Stromal cell of bone marrow (primary cell): ENCODE measurements around the gene IGF2BP2.
"Not testable (repeated sequence)": the region's sequence is repeated elsewhere in the genome, so short reads cannot be mapped to it uniquely, and the experiment has no call there.

Experiments used
- DNase-seq: peaks from one replicate; pipeline ENCODE4 v3.0.0-alpha.2; 2012; ENCODE audit warnings: low read depth

IGF2BP2 gene

DNA sequence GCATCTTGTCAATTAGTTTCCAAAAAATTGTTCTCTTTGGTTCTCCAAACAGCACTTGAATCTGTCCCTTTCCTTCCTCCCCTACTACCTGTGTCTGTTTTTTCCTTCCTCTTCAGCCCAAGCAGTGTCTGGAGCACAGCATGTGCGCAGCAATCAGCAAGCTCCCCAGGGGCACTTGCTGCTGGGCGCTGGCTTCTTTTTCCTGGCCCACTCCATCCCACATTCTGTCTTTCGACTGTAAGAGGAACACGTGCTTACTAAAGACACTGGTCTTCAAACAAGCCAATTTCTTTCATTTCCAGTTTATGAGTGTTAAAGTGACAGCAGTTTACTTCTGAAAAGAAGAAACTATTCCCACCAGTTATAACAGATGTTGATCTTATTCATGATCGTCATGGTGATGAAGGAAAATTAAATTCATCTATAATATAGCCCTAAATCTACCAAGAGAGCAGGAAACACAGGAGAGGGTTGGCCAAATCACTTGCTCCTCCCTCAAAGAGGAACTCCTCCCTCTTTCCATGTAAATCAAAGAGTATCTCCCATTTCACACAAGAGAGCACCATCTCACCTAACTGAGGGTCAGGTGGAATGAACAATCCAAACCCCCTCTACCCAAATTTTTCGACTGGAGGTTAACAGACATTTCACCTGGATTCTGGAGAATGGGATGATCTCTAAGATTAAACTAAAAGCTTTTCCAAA is 115.4 kb downstream of the IGF2BP2 start:
- no peak for DNase-seq

DNA sequence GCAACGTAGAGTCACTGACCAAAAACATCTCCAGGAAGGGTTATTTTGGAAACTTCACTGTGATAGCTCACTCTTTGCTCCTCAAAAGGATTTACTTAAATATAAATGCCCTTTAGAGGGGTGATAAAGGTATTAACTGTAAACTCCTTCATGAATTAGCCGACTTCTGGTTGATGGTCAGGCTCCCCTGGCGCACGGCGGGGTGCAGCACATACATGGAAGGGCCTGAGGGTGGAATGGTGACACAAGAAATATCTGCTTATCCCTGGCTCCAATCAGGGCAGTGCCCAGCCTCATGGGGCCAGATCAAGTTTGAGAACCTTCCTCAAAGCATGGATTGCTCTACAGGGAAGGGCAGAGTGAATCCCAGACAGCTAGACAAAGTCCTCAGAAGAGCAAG is 116.5 kb downstream of the IGF2BP2 start:
- no peak for DNase-seq

DNA sequence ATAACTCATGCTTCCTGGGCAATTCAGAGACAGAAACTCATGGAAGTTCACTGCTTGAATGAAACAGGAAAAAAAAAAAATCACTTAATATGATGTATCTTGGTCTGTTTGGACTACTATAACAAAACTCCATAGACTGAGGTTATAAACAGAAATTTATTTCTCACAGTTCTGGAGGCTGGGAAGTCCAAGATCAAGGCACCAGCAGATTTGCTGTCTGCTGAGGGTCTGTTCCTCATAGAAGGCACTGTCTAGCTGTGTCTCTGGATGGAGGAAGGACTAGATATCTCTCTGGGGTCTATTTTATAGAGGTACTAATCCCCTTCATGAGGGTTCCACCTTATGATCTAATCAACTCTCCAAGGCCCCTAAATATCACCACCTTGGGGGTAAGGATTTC is 119.3 kb downstream of the IGF2BP2 start:
- DNase-seq: no peak

DNA sequence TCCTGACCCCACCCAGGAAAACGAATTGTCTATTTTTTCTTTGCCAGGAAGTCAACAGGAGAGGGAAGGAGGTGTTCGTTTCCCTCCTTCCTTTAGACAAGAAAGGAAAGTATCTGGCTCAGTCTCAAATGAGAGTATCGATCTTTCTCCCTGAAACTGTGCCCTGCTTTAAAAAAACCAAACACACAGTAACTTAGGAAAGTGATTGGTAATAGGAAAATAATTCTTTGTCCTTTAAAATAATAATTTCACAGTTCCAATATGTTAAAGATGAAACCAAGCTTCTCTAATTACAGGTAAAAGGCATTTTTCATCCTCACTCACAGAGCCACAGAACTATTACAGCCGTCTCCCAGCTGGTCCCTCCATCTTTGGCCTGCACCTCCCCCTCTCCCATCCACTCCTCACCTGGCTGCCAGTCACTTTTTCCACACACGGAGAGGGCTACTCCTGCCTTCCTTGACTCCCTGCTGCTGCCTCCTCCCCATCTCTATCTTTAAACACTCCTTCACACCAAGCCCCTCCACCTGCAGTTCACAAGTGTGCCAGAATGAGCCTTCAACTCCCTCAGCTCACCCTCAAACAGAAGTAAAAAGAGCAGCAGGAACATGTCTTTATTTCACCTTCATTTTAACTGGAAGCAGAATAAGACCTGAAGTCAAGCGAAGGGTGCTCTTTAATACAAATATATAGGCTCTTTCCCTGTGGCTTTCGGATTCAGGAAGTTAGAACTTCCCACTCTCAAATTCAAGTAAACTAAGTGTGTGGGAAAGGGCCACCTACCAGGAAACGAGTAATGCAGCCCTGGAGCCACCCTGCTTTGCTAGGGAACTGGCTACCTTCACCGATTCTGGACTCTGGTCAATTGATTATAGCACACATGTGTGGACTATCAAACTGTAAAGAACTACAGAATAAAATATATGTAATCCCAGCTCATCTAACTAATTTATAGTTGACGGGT is 122.3 kb downstream of the IGF2BP2 start:
- DNase-seq: no peak

DNA sequence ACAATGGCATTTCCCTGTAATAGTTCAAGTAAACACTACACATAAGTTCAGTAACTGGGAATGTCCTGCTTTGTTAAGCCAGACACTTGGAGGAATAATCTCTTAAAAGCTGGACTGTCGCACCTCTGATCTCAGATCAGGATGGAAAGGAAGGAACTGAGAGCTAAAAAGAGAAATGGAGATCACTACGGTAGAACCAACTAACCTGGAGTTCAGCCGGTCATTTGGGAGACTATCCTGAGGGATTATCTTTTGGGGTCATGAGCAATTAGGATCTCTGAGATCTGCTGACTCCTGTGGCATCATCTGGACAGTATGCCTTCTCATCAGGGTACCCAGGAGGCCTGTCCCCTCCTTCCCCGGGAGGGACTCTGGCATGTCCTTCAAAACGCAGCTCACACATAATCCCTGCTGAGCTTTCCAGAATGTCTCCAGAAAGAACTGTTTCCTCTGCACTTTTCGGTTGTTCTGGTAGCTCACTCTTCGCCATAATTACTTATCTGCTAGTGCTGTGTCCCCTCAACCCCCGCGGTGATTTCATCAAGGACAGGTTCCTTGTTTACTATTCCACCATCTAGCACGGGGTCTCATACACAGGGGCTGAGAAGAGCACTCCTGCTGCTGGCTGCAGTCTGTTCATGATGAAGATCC is 123.1 kb downstream of the IGF2BP2 start:
- DNase-seq: no peak

DNA sequence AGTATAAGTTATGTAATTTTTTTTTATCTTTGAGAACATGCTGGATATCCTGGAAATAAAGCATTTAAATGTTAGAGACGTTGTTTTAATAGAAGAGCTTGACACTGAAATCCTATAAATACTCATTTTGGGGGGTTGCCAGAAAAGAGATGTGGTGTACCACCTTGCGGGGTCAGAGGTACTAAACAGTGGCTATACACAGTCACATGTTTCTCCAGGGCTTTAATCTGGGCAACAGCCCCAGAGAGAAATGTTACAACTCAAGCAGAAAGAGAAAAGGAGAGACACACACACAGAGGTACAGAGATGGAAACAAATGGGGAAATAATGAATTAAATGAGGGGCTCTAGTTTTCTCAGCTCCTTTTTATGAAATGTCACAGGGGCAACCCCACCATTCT is 124.9 kb downstream of the IGF2BP2 start:
- no peak for DNase-seq

DNA sequence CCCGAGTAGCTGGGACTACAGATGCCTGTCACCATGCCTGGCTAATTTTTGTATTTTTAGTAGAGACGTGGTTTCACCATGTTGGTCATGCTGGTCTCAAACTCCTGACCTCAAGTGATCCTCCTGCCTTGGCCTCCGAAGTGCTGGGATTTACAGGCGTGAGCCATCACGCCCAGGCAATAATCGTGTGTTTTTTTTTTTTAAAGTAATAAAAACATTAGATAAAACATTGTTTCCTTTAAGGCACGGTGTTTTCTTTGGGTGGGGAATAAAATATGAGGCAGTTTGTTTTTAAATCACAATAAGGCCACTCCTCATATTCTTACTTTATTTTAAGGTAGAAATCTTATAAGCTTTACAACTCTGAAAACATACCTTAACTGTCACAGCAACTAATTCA is 127.6 kb downstream of the IGF2BP2 start:
- DNase-seq: not testable (repeated sequence)

DNA sequence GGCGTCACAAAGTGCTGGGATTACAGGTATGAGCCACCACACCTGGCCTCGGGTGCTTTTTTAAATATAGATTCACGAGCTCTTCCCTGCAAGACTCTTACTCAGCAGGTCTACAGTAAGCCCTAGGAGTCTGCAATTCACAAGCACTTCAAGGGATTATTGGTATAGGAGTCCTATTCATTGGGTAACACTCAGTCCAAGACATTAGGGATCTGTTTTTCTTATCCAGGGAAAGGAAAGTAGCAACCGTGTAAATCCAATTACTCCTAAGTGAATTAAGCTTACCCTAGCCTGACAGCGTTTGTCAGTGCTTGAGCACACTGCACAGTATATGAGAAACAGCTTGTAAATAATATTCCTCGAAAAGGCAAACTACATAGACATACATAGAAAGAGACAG is 128.8 kb downstream of the IGF2BP2 start:
- DNase-seq: no peak

DNA sequence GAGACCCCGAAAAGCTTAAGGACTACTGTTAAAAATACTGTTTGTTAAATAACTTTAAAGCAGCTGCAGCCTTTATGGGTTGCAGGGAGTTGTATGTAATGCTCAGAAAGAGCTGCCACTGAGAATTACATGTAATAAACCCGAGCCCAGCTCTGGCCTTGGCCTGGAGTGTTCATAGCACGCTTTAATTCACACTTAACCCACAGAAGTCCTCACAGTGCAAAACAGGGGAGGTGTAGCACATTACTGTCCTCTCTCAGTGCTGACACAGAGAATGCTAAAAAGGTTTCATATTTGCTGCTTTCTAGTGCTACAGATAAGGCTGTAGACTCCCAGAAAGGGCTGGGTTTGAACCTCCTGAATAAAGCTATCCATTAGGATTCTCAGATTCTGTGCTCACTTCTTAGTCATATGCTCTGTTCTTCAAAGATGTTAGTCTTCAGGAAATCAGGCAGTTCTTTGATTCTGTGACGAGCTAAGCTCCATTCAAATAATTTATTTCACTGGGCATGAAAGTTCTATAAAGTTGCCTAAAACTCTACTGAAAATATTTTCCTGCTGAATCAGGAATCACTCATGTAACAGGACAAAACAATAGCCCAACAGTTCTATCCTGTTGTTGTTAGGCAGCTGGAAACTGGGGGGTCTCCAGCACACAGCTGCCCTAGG is 130.7 kb downstream of the IGF2BP2 start:
- peak; percentile 21 for DNase-seq

DNA sequence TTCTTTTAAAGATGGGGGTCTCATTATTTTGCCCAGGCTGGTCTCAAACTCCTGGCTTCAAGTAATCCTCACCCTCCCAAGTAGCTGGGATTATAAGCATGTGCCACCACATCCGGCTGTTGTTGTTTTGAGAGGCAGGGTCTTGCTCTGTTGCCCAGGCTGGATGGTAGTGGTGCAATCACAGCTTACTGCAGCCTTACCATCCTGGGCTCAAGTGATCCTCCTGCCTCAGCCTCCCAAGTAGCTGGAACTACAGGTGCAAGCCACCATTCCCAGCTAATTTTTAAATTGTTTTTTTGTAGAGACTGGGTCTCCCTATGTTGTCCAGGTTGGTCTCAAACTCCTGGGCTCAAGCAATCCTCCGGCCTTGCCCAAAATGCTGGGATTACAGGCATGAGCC is 133.2 kb downstream of the IGF2BP2 start:
- DNase-seq: no peak

DNA sequence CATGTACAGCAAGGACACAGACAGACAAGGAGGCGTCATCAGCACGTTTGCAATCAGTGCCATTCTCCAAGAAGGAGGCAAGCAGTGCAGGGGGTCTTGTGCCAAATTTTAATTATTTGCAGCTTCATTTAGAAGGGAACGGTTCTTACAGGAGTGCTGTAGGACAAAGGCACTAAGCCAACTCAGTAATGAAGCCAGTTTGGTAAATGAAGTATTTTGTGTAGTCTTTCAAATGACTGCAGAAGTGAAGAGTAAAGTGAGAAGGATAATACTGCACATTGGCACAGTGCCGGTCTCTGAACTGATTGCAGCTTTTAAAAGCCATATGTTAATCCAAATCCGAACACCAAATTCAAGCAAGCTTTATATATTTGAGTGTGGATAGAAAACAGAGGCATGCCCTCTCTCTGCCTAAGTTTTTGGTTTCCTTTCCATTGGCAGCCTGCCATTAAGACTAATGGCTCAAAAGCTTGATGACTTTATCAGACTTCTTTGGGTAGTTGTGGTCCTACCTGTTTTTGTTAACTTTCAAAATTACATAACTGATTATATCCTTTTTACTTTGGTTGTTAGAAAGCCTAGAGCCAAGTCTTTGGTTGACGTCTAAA is 137.5 kb downstream of the IGF2BP2 start:
- DNase-seq: peak; percentile 21

DNA sequence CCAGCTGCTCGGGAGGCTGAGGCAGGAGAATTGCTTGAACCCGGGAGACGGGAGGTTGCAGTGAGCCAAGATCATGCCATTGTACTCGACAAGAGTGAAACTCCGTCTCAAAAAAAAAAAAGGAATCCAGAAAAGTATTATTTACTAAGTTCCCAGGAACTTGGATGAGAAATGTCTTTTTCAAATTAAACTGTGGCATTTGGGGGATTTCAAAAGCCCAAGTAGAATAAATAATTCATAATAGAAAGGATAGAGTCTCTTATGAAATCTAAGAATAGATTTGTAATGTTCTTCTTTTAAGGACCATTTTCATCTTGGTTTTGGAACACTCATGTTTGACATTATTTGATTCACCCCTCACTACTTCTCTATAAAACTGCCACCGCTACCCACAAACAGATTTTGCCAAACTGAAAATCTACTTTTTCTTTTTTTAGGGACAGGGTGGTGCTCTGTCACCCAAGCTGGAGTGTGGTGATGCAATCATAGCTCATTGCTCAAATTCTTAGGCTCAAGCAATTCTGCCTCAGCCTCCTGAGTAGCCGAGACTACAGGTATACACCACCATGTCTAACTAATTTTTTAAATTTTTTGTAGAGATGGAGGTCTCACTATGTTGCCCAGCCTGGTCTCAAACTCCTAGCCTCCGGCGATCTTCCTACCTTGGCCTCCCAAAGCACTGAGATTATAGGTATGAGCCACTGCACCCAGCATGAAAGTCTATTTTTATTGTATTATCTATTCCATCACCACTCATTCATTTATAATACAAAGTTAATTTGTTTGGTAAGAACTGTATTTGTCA is 139.4 kb downstream of the IGF2BP2 start:
- DNase-seq: no peak

DNA sequence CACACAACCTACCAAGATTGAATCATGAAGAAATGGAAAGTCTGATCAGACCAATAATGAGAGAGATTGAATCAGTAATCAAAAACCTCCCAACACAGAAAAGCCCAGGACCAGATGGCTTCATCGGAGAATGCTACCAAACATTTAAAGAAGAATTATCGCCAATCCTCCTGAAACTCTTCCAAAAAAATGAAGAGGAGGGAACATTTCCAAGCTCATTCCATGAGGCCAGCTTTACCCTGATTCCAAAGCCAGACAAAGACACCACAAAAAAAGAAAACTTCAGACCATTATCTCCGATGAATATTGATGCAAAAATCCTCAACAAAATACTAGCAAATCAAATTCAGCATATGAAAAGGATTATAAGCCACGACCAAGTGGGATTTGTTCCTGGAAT is 144.6 kb downstream of the IGF2BP2 start:
- DNase-seq: peak; percentile 6

DNA sequence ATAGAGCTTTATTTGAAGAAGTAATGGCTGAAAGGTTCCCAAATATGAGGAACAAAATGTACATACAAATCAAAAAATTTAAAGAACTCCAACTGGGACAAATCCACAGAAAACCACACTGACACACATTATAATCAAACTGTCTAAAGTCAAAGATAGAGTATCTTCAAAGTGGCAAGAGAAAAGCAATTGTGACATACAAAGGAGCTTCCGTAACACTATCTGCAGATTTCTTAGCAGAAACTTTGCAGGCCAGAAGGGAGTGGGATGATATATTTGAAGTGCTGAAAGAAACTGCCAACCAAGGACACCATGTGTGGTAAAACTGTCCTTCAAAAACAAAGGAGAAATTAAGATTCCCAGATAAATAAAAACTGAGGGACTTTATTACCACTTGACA is 146.8 kb downstream of the IGF2BP2 start:
- DNase-seq: no peak

DNA sequence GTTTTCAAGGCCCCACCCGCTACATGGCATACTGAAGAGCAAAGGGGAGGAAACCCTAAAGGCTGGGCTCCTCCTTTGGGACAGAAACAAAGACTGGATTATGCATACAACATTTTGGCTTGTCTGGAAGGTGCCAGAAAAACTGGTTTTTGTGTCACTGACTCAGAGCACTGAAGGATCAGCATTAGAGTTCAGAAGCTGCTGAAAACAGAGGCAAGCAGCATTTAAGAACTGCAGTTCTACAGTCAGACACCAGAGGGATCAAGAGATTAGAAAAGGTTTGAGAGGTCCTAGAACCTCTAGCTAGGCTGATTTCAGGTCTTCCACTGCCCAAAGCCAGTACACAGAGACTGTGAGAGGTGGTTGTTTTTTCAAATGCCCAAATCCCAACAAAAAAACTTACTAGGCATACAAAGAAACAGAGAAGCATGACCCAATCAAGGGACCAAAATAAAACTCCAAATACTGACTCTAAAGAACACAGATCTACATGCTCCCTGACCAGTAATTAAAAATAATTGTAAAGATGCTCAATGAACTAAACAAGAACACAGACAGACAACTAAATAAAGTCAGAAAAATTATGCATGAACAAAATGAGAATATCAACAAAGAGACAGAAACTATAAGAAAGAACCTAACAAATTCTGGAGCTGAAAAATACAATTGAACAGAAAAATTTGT is 147.6 kb downstream of the IGF2BP2 start:
- DNase-seq: peak; percentile 78

DNA sequence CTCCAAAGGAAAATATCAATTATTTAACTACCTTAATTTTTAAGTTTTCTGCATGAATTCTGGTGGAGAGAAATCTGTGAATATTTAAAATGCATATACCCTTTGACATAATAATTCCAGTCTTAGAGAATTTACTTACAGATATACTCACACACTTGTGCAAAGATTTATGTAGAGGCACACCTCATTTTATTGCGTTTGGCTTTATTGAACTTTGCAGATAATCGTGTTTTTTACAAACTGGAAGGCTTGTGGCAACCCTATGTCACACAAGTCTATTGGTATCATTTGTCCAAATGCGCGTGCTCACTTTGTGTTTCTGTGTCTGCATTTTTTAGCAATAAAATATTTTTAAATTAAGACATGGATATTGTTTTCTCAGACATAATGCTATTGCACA is 157.3 kb downstream of the IGF2BP2 start:
- no peak for DNase-seq

DNA sequence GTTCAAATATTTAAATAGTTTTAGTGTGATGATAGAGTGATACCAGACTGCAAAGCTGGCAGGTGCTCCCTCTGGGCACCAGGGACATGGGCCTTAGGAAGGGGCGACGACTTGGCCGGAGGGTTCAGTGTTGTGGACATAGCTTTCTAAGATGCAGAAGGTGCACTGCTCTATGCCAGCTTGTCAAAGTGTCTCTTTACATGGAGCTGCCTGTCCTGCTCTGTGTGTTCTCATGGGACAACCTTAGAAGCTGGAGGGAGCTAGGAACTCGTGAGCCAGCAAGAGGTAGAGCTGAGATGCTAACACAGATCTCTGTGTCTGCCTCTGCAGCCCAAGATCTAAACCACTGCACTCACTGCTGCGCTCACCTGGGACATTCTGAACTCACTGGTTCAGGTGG is 160.9 kb downstream of the IGF2BP2 start:
- no peak for DNase-seq

DNA sequence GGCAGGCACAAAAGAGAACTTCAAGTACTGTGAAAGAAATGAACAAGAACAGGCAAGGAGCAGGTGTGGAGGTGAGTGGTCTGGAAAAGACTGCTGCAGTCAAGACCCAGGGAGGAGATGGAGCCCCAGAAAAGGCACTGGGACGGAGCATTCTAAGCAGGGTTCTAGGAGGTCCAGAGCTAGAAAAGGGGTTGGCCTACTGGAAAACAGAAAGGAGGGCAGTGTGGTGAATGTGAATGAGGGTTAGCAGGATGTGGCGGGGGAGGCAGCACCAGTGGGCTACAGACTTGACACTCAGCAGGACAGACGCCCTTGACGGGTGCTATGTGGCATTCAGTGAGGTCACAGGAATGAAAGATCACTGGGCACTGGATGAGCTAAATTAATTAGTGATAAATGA is 163.1 kb downstream of the IGF2BP2 start:
- no peak for DNase-seq

DNA sequence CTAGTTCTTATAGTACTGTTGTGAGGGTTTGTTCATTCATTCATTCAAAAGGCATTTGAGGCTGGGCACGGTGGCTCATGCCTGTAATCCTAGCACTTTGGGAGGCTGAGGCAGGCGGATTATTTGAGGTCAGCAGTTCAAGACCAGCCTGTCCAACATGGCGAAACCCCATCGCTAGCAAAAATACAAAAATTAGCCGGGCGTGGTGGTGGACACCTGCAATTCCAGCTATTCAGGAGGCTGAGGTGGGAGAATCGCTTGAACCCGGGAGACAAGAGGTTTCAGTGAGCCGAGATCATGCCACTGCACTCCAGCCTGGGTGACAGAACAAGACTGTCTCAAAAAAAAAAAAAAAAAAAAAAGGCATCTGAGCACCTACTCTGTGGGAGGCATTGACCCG is 163.5 kb downstream of the IGF2BP2 start:
- DNase-seq: not testable (repeated sequence)
